Stimulated activated CD4-positive, alpha-beta T cell treated with anti-CD3 and anti-CD28 coated beads, Interleukin-1b, Interleukin-23, amount 100 ng/mL, for 48 hours (primary cell): ENCODE results near the gene HDGFL2.

Source experiments
- DNase-seq: peaks from one replicate; pipeline ENCODE4 v3.0.0-alpha.2; 2020

Gene HDGFL2

GRCh38 chr19:4472174-4472974 is at the start of gene HDGFL2:
Gene HDGFL2, plus strand, starts transcription at chr19:4472297. Its CDS starts 54 bp downstream, at chr19:4472351.
- DNase-seq, result no peak

- DNase-seq, result no peak
These were observed 48.5 kb upstream of the HDGFL2 start for GRCh38 chr19:4423416-4424126.

- no peak for DNase-seq
These were observed 46.6 kb upstream of the HDGFL2 start for GRCh38 chr19:4425537-4425936.

GRCh38 chr19:4428326-4428975 is 43.6 kb upstream of the HDGFL2 start:
- DNase-seq, result no peak

- DNase-seq, result no peak
These were observed 42.8 kb upstream of the HDGFL2 start for GRCh38 chr19:4429256-4429655.

GRCh38 chr19:4429771-4430171 is 42.3 kb upstream of the HDGFL2 start:
- no peak for DNase-seq

GRCh38 chr19:4430760-4431159 is 41.3 kb upstream of the HDGFL2 start:
- no peak for DNase-seq

GRCh38 chr19:4431296-4431695 is 40.8 kb upstream of the HDGFL2 start:
- no peak for DNase-seq

- no peak for DNase-seq
These were observed 40.1 kb upstream of the HDGFL2 start for GRCh38 chr19:4431808-4432674.

- DNase-seq, result no peak
These were observed 39.1 kb upstream of the HDGFL2 start for GRCh38 chr19:4432918-4433506.

GRCh38 chr19:4434391-4434790 is 37.7 kb upstream of the HDGFL2 start:
- no peak for DNase-seq

- DNase-seq, result no peak
These were observed 35.9 kb upstream of the HDGFL2 start for GRCh38 chr19:4436231-4436630.

GRCh38 chr19:4437103-4437502 is 35.0 kb upstream of the HDGFL2 start:
- no peak for DNase-seq

GRCh38 chr19:4439243-4439642 is 32.9 kb upstream of the HDGFL2 start:
- DNase-seq, result no peak

GRCh38 chr19:4441994-4442818 is 29.9 kb upstream of the HDGFL2 start:
- no peak for DNase-seq

- no peak for DNase-seq
These were observed 29.3 kb upstream of the HDGFL2 start for GRCh38 chr19:4442819-4443146.

- no peak for DNase-seq
These were observed 28.9 kb upstream of the HDGFL2 start for GRCh38 chr19:4443188-4443587.

GRCh38 chr19:4443966-4444764 is 27.9 kb upstream of the HDGFL2 start:
- no peak for DNase-seq

GRCh38 chr19:4444765-4445741 is 27.0 kb upstream of the HDGFL2 start:
- DNase-seq, result no peak
